Neural cell (in vitro differentiated cells): ENCODE measurements around the gene DTD1. TPM values are rescaled to one million over a fixed set of nuclear protein-coding genes. Genes with fewer than 3 reads are reported as not detected.

Source experiments
- H2AFZ ChIP-seq: fragments of 200-600, 300-800 bp; sonication (generic), shearing (Covaris generic); 2 replicates; pipeline ENCODE4 v1.6.0; 2014; ENCODE audit warnings: low read depth, mild to moderate bottlenecking, antibody characterized with exemption, low read length, moderate library complexity
- H3F3A ChIP-seq: fragments of 200-600 bp; shearing (Covaris generic); 2 replicates; pipeline ENCODE4 v1.6.1; 2016; ENCODE audit warnings: mild to moderate bottlenecking, moderate library complexity, mixed read lengths, antibody characterized with exemption, low read length; ENCODE audit not compliant: insufficient read depth, poor library complexity, severe bottlenecking
- H3K27ac ChIP-seq: fragments of 200-600, 300-800 bp; sonication (generic), shearing (Covaris generic); 2 replicates; pipeline ENCODE4 v1.5.1; 2014; ENCODE audit warnings: mild to moderate bottlenecking, low read length, moderate library complexity
- H3K27me3 ChIP-seq: fragments of 300-800, 200-600 bp; sonication (generic), shearing (Covaris generic); 2 replicates; pipeline ENCODE4 v1.6.0; 2014; ENCODE audit warnings: mild to moderate bottlenecking, low read depth, low read length, moderate library complexity; ENCODE audit not compliant: insufficient read depth
- H3K36me3 ChIP-seq: fragments of 300-800, 200-600 bp; sonication (generic), shearing (Covaris generic); 2 replicates; pipeline ENCODE4 v1.5.1; 2014; ENCODE audit warnings: mild to moderate bottlenecking, antibody characterized with exemption, low read length, moderate library complexity; ENCODE audit not compliant: insufficient read depth
- H3K4me2 ChIP-seq: fragments of 300-800, 200-600 bp; sonication (generic), shearing (Covaris generic); 2 replicates; pipeline ENCODE4 v1.6.0; 2014; ENCODE audit warnings: mild to moderate bottlenecking, low read length
- H3K4me3 ChIP-seq: fragments of 300-800, 200-600 bp; sonication (generic), shearing (Covaris generic); 2 replicates; pipeline ENCODE4 v1.5.1; 2014; ENCODE audit warnings: mild to moderate bottlenecking, low read length, moderate library complexity
- H3K79me2 ChIP-seq: fragments of 200-600 bp; shearing (Covaris generic); replicated peaks from 2 replicates; pipeline ENCODE4 v1.6.0; 2014; ENCODE audit warnings: mild to moderate bottlenecking, low read length, moderate library complexity; ENCODE audit not compliant: insufficient read depth
- H3K9ac ChIP-seq: fragments of 300-800, 200-600 bp; sonication (generic), shearing (Covaris generic); 2 replicates; pipeline ENCODE4 v1.6.1; 2016; ENCODE audit warnings: mild to moderate bottlenecking, low read length, mixed read lengths
- H3K9me2 ChIP-seq: fragments of 200-600 bp; shearing (Covaris generic); 2 replicates; pipeline ENCODE4 v1.6.1; 2016; ENCODE audit warnings: mild to moderate bottlenecking, low read length, mixed read lengths; ENCODE audit not compliant: insufficient read depth
- H3K9me3 ChIP-seq: fragments of 200-600, 300-800 bp; sonication (generic), shearing (Covaris generic); 2 replicates; pipeline ENCODE4 v1.6.1; 2016; ENCODE audit warnings: mild to moderate bottlenecking, mixed run types, low read length, moderate library complexity, mixed read lengths
- H4K20me1 ChIP-seq: fragments of 200-600 bp; shearing (Covaris generic); 2 replicates; pipeline ENCODE4 v1.6.1; 2016; ENCODE audit warnings: mild to moderate bottlenecking, mixed run types; ENCODE audit not compliant: insufficient read depth
- EP300 ChIP-seq: fragments of 450-650 bp; conservative IDR thresholded peaks from 2 replicates; pipeline ENCODE4 v1.6.1; 2014; ENCODE audit warnings: antibody characterized with exemption, mild to moderate bottlenecking, moderate library complexity; ENCODE audit not compliant: poor library complexity, severe bottlenecking
- EZH2 ChIP-seq: fragments of 200-600, 300-800 bp; shearing (Covaris generic), sonication (generic); IDR thresholded peaks from 2 replicates; pipeline ENCODE4 v1.6.1; 2014; ENCODE audit warnings: antibody characterized with exemption, low read length, borderline replicate concordance, mild to moderate bottlenecking; ENCODE audit not compliant: insufficient read depth, poor library complexity, severe bottlenecking
- MXI1 ChIP-seq: fragments of 450-650 bp; conservative IDR thresholded peaks from 2 replicates; pipeline ENCODE4 v1.6.1; 2014; ENCODE audit warnings: antibody characterized with exemption, mild to moderate bottlenecking; ENCODE audit not compliant: poor library complexity, severe bottlenecking
- POLR2AphosphoS5 ChIP-seq: IDR thresholded peaks from 2 replicates; pipeline ENCODE4 v1.6.1; 2012
- RAD21 ChIP-seq: fragments of 450-650 bp; conservative IDR thresholded peaks from 2 replicates; pipeline ENCODE4 v1.6.1; 2014; ENCODE audit warnings: antibody characterized with exemption, mild to moderate bottlenecking, moderate library complexity
- SMC3 ChIP-seq: fragments of 450-650 bp; conservative IDR thresholded peaks from 2 replicates; pipeline ENCODE4 v1.6.1; 2014; ENCODE audit warnings: antibody characterized with exemption, mild to moderate bottlenecking, moderate library complexity; ENCODE audit not compliant: poor library complexity
- TAF1 ChIP-seq: IDR thresholded peaks from 2 replicates; pipeline ENCODE4 v1.6.1; 2012; ENCODE audit warnings: low read depth
- polyA plus RNA-seq: library from polyadenylated mRNA; depleted of rRNA; stranded (reverse); fragments of >200 nt; gene quantifications from 2 replicates; pipeline ENCODE4 v1.2.3, GENCODE V29; 2014
- TF ChIP-seq, protein P1 (sequence below): fragments of 450-650 bp; IDR thresholded peaks from 2 replicates; pipeline ENCODE4 v1.5.1; 2014; ENCODE audit warnings: antibody characterized with exemption, mild to moderate bottlenecking, moderate library complexity; ENCODE audit not compliant: poor library complexity, severe bottlenecking
- TF ChIP-seq, protein P2 (sequence below): IDR thresholded peaks from 2 replicates; pipeline ENCODE4 v1.6.1; 2012; ENCODE audit warnings: borderline replicate concordance

DTD1 gene
- polyA plus RNA-seq, 1 donor from 2014 or later, result 337 TPM

- no peak overlapping the region for H3K9ac ChIP-seq
- no peaks in the 10 kb centered on the region for H3K27me3 ChIP-seq
- no peak for TF ChIP-seq TAF1
- TF ChIP-seq, protein P1, sequence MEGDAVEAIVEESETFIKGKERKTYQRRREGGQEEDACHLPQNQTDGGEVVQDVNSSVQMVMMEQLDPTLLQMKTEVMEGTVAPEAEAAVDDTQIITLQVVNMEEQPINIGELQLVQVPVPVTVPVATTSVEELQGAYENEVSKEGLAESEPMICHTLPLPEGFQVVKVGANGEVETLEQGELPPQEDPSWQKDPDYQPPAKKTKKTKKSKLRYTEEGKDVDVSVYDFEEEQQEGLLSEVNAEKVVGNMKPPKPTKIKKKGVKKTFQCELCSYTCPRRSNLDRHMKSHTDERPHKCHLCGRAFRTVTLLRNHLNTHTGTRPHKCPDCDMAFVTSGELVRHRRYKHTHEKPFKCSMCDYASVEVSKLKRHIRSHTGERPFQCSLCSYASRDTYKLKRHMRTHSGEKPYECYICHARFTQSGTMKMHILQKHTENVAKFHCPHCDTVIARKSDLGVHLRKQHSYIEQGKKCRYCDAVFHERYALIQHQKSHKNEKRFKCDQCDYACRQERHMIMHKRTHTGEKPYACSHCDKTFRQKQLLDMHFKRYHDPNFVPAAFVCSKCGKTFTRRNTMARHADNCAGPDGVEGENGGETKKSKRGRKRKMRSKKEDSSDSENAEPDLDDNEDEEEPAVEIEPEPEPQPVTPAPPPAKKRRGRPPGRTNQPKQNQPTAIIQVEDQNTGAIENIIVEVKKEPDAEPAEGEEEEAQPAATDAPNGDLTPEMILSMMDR, result no peak
- TF ChIP-seq, protein P2, sequence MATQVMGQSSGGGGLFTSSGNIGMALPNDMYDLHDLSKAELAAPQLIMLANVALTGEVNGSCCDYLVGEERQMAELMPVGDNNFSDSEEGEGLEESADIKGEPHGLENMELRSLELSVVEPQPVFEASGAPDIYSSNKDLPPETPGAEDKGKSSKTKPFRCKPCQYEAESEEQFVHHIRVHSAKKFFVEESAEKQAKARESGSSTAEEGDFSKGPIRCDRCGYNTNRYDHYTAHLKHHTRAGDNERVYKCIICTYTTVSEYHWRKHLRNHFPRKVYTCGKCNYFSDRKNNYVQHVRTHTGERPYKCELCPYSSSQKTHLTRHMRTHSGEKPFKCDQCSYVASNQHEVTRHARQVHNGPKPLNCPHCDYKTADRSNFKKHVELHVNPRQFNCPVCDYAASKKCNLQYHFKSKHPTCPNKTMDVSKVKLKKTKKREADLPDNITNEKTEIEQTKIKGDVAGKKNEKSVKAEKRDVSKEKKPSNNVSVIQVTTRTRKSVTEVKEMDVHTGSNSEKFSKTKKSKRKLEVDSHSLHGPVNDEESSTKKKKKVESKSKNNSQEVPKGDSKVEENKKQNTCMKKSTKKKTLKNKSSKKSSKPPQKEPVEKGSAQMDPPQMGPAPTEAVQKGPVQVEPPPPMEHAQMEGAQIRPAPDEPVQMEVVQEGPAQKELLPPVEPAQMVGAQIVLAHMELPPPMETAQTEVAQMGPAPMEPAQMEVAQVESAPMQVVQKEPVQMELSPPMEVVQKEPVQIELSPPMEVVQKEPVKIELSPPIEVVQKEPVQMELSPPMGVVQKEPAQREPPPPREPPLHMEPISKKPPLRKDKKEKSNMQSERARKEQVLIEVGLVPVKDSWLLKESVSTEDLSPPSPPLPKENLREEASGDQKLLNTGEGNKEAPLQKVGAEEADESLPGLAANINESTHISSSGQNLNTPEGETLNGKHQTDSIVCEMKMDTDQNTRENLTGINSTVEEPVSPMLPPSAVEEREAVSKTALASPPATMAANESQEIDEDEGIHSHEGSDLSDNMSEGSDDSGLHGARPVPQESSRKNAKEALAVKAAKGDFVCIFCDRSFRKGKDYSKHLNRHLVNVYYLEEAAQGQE, result no peak
- no peak for TF ChIP-seq EP300
- no peak for TF ChIP-seq EZH2
- TF ChIP-seq MXI1, result no peak
- no peak for TF ChIP-seq SMC3
- no peaks in the 10 kb centered on the region for H3K36me3 ChIP-seq
- H3K79me2 ChIP-seq, result no peaks in the 10 kb centered on the region
- H3K9me2 ChIP-seq, result no peaks in the 10 kb centered on the region
- H3K4me3 ChIP-seq, result no peak overlapping the region
- no peaks in the 10 kb centered on the region for H3F3A ChIP-seq
- no peak overlapping the region for H3K27ac ChIP-seq
- H3K9me3 ChIP-seq, result no peaks in the 10 kb centered on the region
- no peak overlapping the region for H2AFZ ChIP-seq
- no peak overlapping the region for H3K4me2 ChIP-seq
- H4K20me1 ChIP-seq, result no peaks in the 10 kb centered on the region
Measured at GRCh38 chr20:18712131-18712530, 124.3 kb downstream of the DTD1 start.

- Histone ChIP-seq H3K4me2 (no peak overlapping the region), H3K9ac (no peak overlapping the region), H3F3A (no peaks in the 10 kb centered on the region), H3K36me3 (no peaks in the 10 kb centered on the region), H4K20me1 (no peaks in the 10 kb centered on the region), H3K27me3 (no peaks in the 10 kb centered on the region), H3K4me3 (no peak overlapping the region), H2AFZ (no peak overlapping the region), H3K79me2 (no peaks in the 10 kb centered on the region), H3K27ac (no peak overlapping the region), H3K9me3 (no peaks in the 10 kb centered on the region), H3K9me2 (no peaks in the 10 kb centered on the region)
- TF ChIP-seq, protein P1, result no peak
- TF ChIP-seq EP300 (no peak), MXI1 (no peak), RAD21 (no peak), EZH2 (no peak), POLR2AphosphoS5 (no peak), TAF1 (no peak)
Measured at GRCh38 chr20:18712882-18713281, 125.0 kb downstream of the DTD1 start.
